GM20000 (cell line): ENCODE data around the gene NUP93.

Source experiments
- DNase-seq: peaks from one replicate; pipeline ENCODE4 v3.0.0; 2012; ENCODE audit warnings: low spot score
- CTCF ChIP-seq: IDR thresholded peaks from 2 replicates; pipeline ENCODE4 v1.5.1; 2012; ENCODE audit warnings: mild to moderate bottlenecking, control low read depth; ENCODE audit errors: extremely low read depth, missing control alignments

The NUP93 gene

GRCh38 chr16:56852968-56853367, 123.0 kb downstream of the NUP93 start:
- no peak for TF ChIP-seq CTCF
- DNase-seq, result no peak

DNA sequence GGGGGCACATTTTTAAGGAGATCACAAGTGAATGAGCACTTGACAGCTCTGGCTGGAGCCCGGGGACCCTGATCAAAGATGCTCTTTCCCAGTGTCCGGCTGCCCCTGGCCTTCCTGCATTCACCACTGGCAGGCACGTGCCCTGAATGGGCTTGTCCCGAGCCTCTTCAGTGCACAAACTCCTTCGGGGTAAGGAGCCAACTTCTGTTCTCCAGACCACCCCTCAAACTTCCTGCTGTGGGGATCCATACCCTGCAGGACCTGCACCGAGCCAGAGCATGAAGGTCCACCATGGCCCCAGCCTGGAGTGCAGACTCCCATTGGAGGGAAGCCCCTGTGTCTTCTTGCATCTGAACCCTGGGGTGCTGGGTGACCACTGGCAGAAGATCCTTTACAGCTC, 125.3 kb downstream of the NUP93 start:
- no peak for DNase-seq
- TF ChIP-seq CTCF, result no peak

GRCh38 chr16:56855946-56856345, 126.0 kb downstream of the NUP93 start:
- no peak for TF ChIP-seq CTCF
- DNase-seq, result no peak

DNA sequence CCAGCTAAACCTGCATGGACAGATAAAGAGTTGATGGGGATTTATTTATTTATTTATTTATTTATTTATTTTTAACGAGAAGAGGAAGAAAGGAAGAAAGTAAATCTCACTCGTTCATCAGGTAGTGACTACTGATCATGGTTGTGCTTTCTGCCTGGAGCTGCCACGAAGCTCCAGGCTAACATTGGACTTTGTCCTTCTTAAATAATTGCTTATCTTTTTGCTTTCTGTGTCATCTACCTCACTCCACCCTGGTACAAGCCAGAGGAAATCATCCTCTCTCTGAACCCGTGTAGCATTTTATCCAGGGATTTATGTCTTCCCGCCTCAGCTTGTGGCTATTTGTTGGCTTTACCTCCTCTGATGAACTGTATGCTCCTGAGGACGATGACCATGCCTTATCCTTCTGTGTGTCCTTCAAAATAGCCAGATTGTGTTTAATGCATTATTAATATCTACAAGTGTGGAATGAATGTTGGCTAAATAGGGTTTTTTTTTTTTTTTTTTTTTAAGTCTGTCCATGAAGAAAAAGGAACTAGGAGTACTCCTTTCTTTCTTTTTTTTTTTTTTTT, 127.0 kb downstream of the NUP93 start:
- no peak for DNase-seq
- no peak for TF ChIP-seq CTCF

GRCh38 chr16:56858374-56858773, 128.4 kb downstream of the NUP93 start:
- no peak for DNase-seq
- no peak for TF ChIP-seq CTCF

DNA sequence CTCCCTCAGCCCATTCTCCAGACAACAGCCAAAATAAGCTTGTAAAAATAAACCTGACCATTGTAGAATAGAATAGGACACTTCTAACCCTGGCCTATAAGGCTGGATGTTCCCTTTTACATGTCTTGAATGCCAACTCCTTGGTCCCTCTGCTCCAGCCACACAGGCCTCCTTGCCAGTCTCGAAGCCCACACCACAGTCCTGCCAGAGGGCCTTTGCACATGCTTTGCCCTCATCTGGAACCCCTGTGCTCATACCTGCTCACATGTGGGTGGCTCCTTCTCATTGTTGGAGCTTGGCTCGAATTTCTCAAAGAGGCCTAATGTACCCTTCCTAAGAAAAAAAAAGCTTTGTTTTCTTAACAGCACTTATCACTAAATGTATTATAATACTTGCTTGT, 129.7 kb downstream of the NUP93 start:
- no peak for DNase-seq
- TF ChIP-seq CTCF, result no peak

- no peak for TF ChIP-seq CTCF
- DNase-seq, result peak; percentile 72
These were observed 130.5 kb downstream of the NUP93 start for GRCh38 chr16:56860226-56861020.
